NT2/D1 (cell line): ENCODE results near the gene NTNG2.

Experiments
- SUZ12 ChIP-seq: IDR thresholded peaks from 2 replicates; pipeline ENCODE4 v1.6.1; 2011; ENCODE audit not compliant: insufficient read length, insufficient read depth; ENCODE audit errors: extremely low read depth
- YY1 ChIP-seq: IDR thresholded peaks from 2 replicates; pipeline ENCODE4 v1.6.1; 2011; ENCODE audit not compliant: insufficient read length, insufficient read depth
- ZNF274 ChIP-seq: IDR thresholded peaks from 2 replicates; pipeline ENCODE4 v1.6.1; 2011; ENCODE audit warnings: mild to moderate bottlenecking, low read depth, low read length

- TF ChIP-seq YY1 (no peak), ZNF274 (no peak), SUZ12 (no peak)
Observed at GRCh38 chr9:132126680-132127236, 35.1 kb upstream of the NTNG2 start.
